ENCODE measurements around the gene KIAA1755. TPM values are rescaled to one million over a fixed set of nuclear protein-coding genes. Genes with fewer than 3 reads are reported as not detected.

Gene KIAA1755
- total RNA-seq, 6 experiments from 2014 or later = 0.06 to 2.7 (median 1.5) TPM

DNA sequence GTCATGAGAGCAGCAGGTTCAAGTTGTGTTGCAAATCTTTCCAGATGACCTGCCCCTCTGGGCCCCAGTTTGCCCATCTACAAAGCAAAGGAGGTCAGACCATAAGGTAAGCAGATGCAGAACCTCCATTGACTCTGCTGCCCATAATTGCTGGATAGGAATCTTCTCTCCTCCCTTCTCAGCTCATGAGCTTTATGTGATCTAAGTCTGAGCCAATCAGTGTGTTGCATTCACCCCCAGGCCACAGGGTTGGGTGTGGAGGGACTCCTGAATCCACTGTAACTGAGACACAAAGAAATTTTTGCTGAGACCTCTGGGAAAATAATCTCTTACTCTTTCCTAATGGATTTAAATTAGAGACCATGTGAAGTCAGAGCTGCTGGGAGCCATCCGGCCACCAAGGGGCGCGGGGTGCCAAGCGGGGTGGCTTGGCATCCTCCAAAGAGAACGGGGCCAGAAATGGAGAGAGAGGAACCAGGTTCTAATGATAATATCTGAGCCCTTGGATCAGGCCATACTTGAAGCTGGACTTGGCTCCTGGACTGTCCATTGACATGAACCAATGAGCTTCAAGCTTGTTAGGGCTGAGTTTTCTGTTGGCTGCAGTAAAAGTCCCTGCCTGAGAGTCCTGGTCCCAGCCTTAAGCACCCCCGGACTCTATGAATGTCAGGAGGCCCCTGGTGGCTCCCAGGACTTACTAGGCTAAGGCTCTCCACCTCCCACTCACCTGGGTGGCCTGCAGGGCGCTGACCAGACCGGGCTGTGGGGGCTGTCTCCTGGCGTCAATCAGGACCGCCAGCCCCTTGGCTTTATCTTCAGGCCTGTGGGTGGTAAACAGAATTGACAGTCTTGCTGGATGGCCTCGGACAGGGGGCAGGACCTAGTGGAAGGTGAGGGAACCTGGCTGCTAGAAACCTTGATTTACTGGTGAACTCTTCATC lies 32.8 kb downstream of the KIAA1755 start:
- DNase-seq (no peak), ATAC-seq (no peak)
- TF ChIP-seq POLR2A (IDR thresholded peaks at IDR 0.05) = no peak
- TF ChIP-seq, protein P1, sequence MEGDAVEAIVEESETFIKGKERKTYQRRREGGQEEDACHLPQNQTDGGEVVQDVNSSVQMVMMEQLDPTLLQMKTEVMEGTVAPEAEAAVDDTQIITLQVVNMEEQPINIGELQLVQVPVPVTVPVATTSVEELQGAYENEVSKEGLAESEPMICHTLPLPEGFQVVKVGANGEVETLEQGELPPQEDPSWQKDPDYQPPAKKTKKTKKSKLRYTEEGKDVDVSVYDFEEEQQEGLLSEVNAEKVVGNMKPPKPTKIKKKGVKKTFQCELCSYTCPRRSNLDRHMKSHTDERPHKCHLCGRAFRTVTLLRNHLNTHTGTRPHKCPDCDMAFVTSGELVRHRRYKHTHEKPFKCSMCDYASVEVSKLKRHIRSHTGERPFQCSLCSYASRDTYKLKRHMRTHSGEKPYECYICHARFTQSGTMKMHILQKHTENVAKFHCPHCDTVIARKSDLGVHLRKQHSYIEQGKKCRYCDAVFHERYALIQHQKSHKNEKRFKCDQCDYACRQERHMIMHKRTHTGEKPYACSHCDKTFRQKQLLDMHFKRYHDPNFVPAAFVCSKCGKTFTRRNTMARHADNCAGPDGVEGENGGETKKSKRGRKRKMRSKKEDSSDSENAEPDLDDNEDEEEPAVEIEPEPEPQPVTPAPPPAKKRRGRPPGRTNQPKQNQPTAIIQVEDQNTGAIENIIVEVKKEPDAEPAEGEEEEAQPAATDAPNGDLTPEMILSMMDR (IDR thresholded peaks at IDR 0.05) = no peak
- 84% methylated on average over 9 of the region's 11 CpGs for WGBS (ENCODE audit: insufficient coverage, low coverage, low lambda C conversion rate, missing lambda C conversion rate)
- Histone ChIP-seq H3K4me3 (no peak overlapping the region), H3K27me3 (no peaks in the 10 kb centered on the region), H3K9me3 (no peaks in the 10 kb centered on the region), H3K4me1 (no peaks in the 10 kb centered on the region), H3K36me3 (no peaks in the 10 kb centered on the region), H3K27ac (no peak overlapping the region)
- intact Hi-C loops (cut with DNase I) = no loop called here

DNA sequence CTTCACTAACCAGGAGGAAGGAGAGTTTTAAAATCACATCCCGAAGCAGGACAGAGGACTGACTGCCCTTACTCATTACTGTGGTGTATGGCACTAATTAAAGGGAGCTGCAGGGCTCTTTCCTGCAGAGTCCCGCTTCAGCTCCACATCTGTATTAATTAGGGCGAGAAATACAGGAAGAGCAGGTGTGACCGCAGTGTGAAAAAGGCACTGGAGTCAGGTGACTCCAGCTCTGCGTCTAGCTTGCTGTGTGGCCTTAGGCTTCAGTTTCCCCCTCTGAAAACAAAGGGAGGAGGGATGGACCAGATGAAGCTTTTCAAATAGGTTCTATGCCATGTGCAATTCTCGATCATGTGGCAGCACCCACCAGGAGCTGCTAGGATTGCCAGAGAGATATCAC lies 34.0 kb downstream of the KIAA1755 start:
- no peaks in the 10 kb centered on the region for H3K9me3 ChIP-seq
- no peak overlapping the region for H3K27ac ChIP-seq
- H3K36me3 ChIP-seq = no peaks in the 10 kb centered on the region
- ATAC-seq = no peak
- H3K4me1 ChIP-seq = no peaks in the 10 kb centered on the region
- DNase-seq = no peak
- 78% methylated on average over 5 of the region's 6 CpGs for WGBS (ENCODE audit: insufficient coverage, low coverage, low lambda C conversion rate, missing lambda C conversion rate)
- no peaks in the 10 kb centered on the region for H3K27me3 ChIP-seq
- no peak overlapping the region for H3K4me3 ChIP-seq
- no peak for TF ChIP-seq POLR2A (IDR thresholded peaks at IDR 0.05)
- TF ChIP-seq, protein P1 (IDR thresholded peaks at IDR 0.05) = no peak
- intact Hi-C loops (cut with DNase I) = no loop called here

DNA sequence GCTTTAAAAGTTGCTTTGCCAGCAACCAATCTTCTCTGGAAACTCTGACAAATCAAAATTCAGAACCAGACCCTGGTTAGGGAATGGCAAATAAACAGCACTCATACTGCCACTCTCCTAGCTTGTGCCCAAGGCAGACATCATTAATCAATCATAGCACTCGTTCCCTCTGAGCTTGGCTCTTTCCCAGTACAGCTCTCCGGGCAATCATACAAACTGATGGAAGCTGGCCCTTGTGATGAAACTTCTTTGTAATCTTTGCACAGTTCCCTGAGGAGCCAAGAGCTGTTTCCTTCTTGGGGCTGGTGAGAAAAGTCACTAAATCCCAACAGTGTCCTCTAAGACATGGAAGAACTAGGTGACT lies 34.7 kb downstream of the KIAA1755 start:
- no peak overlapping the region for H3K4me3 ChIP-seq
- H3K4me1 ChIP-seq = peaks cover 0 to 3% (median 0%) of the 10 kb centered on the region in 4 donors
- no peaks in the 10 kb centered on the region for H3K9me3 ChIP-seq
- 24% methylated on average over 2 of the region's 2 CpGs for WGBS (ENCODE audit: insufficient coverage, low coverage, low lambda C conversion rate, missing lambda C conversion rate)
- intact Hi-C loops (cut with DNase I) = no loop called here
- DNase-seq = no peak
- TF ChIP-seq, protein P1 (IDR thresholded peaks at IDR 0.05) = no peak
- no peak for TF ChIP-seq POLR2A (IDR thresholded peaks at IDR 0.05)
- no peaks in the 10 kb centered on the region for H3K27me3 ChIP-seq
- peak in 1 of 4 donors; percentile 31 for ATAC-seq
- no peak overlapping the region for H3K27ac ChIP-seq
- H3K36me3 ChIP-seq = no peaks in the 10 kb centered on the region

DNA sequence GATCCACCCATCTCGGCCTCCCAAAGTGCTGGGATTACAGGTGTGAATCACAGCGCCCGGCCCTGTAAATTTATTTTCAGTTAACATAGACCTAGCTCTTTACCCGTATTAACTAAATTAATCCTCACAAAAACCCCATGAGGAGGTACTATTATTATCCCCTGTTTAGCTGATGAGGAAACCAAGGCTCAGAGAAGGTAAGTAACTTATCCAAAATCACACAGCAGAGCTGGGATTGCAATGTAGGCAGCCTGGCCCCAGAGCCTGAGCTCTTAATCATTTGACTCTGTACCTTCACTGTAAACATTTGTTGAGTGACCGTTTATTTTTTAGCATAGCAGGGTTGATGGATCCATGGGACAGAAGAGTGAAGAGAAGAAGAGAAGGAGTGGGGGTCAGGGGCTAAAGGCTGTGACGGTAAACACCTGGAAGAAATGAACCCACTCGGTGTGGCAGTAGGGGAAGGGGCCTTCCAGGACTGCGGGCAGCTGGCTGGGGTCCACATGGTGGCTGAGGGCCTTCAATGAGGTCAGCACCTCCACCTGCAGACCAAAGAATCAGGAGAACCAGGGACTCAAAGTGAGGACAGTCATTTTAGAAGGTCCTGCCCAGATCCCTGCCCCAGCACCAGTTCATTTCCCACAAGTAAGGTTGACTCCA lies 35.2 kb downstream of the KIAA1755 start:
- ATAC-seq (no peak), DNase-seq (no peak)
- Histone ChIP-seq H3K27ac (no peak overlapping the region), H3K4me1 (peaks cover 0 to 5% (median 0%) of the 10 kb centered on the region in 4 donors), H3K9me3 (no peaks in the 10 kb centered on the region), H3K27me3 (no peaks in the 10 kb centered on the region), H3K4me3 (no peak overlapping the region), H3K36me3 (no peaks in the 10 kb centered on the region)
- WGBS (ENCODE audit: insufficient coverage, low coverage, low lambda C conversion rate, missing lambda C conversion rate) = 79% methylated on average over 6 of the region's 8 CpGs
- TF ChIP-seq, protein P1 (IDR thresholded peaks at IDR 0.05) = no peak
- TF ChIP-seq POLR2A (IDR thresholded peaks at IDR 0.05) = no peak
- intact Hi-C loops (cut with DNase I) = no loop called here
